K562 (cell line): ENCODE measurements around the gene CABLES1. TPM values are rescaled to one million over a fixed set of nuclear protein-coding genes. Genes with fewer than 3 reads are reported as not detected.
A peak's percentile ranks its signal among the peaks of the same experiment; 100 is the strongest.

ENCODE experiments used
- ATAC-seq: fragments of 200-7000 bp; cut with Tn5 transposase; 3 replicates; pipeline ENCODE4 v1.9.1; 2020; ENCODE audit warnings: moderate library complexity
- BruUV-seq: library from RNA; stranded (reverse); fragments of 400-500 nt; replicated peaks from 2 replicates; lab custom pipeline; 2021; lab: Mats Ljungman, UMichigan
- CTCF ChIA-PET: fragments of 300-600 bp; formaldehyde crosslinking; extraction: SDS; loops from one replicate; lab custom pipeline; 2021; ENCODE audit warnings: low intra/inter-chr PET ratio; lab: Yijun Ruan, JAX
- POLR2A ChIA-PET: fragments of 300-600, 350-650 bp; sonication (Branson Sonifier 250); formaldehyde crosslinking; extraction: SDS; loops from one replicate; lab custom pipeline; 2021; ENCODE audit warnings: antibody characterized with exemption, inconsistent platforms; lab: Yijun Ruan, JAX
- DNase-seq, 4 experiments: peaks; one replicate each; pipeline versions ENCODE4 v3.0.0 to v3.0.0-alpha.2; 2011 to 2018; ENCODE audit warnings: low spot score in 3 of 4, mixed read lengths in 3 of 4; ENCODE audit errors: extremely low read depth in 1 of 4
- FAIRE-seq: peaks from 2 replicates; lab custom pipeline; 2011; peaks lifted over from hg19 to GRCh38; lab: Jason Lieb, UNC
- H2AFZ ChIP-seq: 2 replicates; pipeline ENCODE4 v1.6.0; 2011; ENCODE audit warnings: low read depth, low read length, control low read depth, inconsistent platforms
- H3K27ac ChIP-seq: fragments of 200-600 bp; 3 replicates; pipeline ENCODE4 v1.8.0; 2011; ENCODE audit warnings: low read depth, mild to moderate bottlenecking, control low read depth, inconsistent platforms, low read length, moderate library complexity, mixed read lengths; ENCODE audit errors: extremely low read depth
- H3K27me3 ChIP-seq, 2 experiments: fragments of 300-600 bp in 1 of 2; 2 replicates in 1 of 2; 3 replicates in 1 of 2; pipeline versions ENCODE4 v1.6.0 to v1.8.0; 2011; ENCODE audit warnings: inconsistent platforms in 2 of 2, low read length in 2 of 2, mild to moderate bottlenecking in 1 of 2, mixed read lengths in 1 of 2, moderate library complexity in 1 of 2; ENCODE audit not compliant: control insufficient read depth in 2 of 2, insufficient read depth in 2 of 2
- H3K36me3 ChIP-seq: fragments of 300-600 bp; 3 replicates; pipeline ENCODE4 v1.8.0; 2011; ENCODE audit warnings: mild to moderate bottlenecking, low read length, inconsistent platforms; ENCODE audit not compliant: control insufficient read depth, insufficient read depth
- H3K4me1 ChIP-seq, 2 experiments: fragments of 200-600 bp in 1 of 2; replicated peaks in 1 of 2; 2 replicates in 1 of 2; 3 replicates in 1 of 2; pipeline versions ENCODE4 v1.5.1 to v1.8.0; 2011; ENCODE audit warnings: inconsistent platforms in 2 of 2, low read length in 2 of 2, mild to moderate bottlenecking in 1 of 2, mixed read lengths in 1 of 2, moderate library complexity in 1 of 2; ENCODE audit not compliant: control insufficient read depth in 2 of 2, insufficient read depth in 2 of 2
- H3K4me2 ChIP-seq: 2 replicates; pipeline ENCODE4 v1.6.1; 2011; ENCODE audit warnings: low read length, control low read depth, inconsistent platforms, mixed read lengths; ENCODE audit not compliant: insufficient read depth
- H3K4me3 ChIP-seq: fragments of 200-600 bp; sonication (generic), shearing (Covaris generic); 2 replicates; pipeline ENCODE4 v1.5.1; 2016; ENCODE audit warnings: control low read depth, inconsistent platforms
- H3K79me2 ChIP-seq: fragments of 200-600 bp; 3 replicates; pipeline ENCODE4 v1.8.0; 2011; ENCODE audit warnings: low read length, inconsistent platforms; ENCODE audit not compliant: control insufficient read depth, insufficient read depth
- H3K9ac ChIP-seq, 2 experiments: 2 replicates each; pipeline versions ENCODE4 v1.6.0 to v1.6.1; 2011; ENCODE audit warnings: low read depth in 2 of 2, low read length in 2 of 2, control low read depth in 1 of 2, inconsistent platforms in 1 of 2, mild to moderate bottlenecking in 1 of 2, mixed read lengths in 1 of 2; ENCODE audit not compliant: insufficient read depth in 1 of 2
- H3K9me1 ChIP-seq: one replicate; pipeline ENCODE4 v1.6.0; 2011; ENCODE audit warnings: inconsistent platforms, mild to moderate bottlenecking, low read length, moderate library complexity; ENCODE audit not compliant: control insufficient read depth, insufficient read depth
- H3K9me3 ChIP-seq: replicated peaks from 2 replicates; pipeline ENCODE4 v1.5.1; 2011; ENCODE audit warnings: low read depth, low read length, inconsistent platforms; ENCODE audit not compliant: control insufficient read depth, insufficient read depth
- H4K20me1 ChIP-seq: replicated peaks from 2 replicates; pipeline ENCODE4 v1.6.1; 2011; ENCODE audit warnings: low read length, inconsistent platforms, mixed read lengths; ENCODE audit not compliant: control insufficient read depth, insufficient read depth
- ARID1B ChIP-seq: fragments of 450-650 bp; IDR thresholded peaks from 2 replicates; pipeline ENCODE4 v1.6.1; 2016; ENCODE audit warnings: antibody characterized with exemption, mild to moderate bottlenecking, inconsistent platforms
- NBN ChIP-seq: fragments of 450-650 bp; IDR thresholded peaks from 2 replicates; pipeline ENCODE4 v1.6.1; 2016; ENCODE audit warnings: low read depth, mild to moderate bottlenecking
- NFATC3 ChIP-seq: fragments of 450-650 bp; IDR thresholded peaks from 2 replicates; pipeline ENCODE4 v1.6.1; 2017; ENCODE audit warnings: mild to moderate bottlenecking
- NFRKB ChIP-seq: fragments of 450-650 bp; IDR thresholded peaks from 2 replicates; pipeline ENCODE4 v1.6.1; 2016; ENCODE audit warnings: low read depth
- ZNF3 ChIP-seq: fragments of 250-450 bp; sonication (Bioruptor Pico); IDR thresholded peaks from 2 replicates; pipeline ENCODE4 v1.5.0; 2021; ENCODE audit warnings: mild to moderate bottlenecking, moderate library complexity
- WGBS: fragments of 100-300 bp; shearing (Covaris generic); methylation state at CpG from one replicate; pipeline ENCODE4 v1.1.6; 2016; ENCODE audit warnings: low coverage, mixed read lengths; ENCODE audit not compliant: insufficient coverage; ENCODE audit errors: missing lambda C conversion rate; 5-methylcytosine and 5-hydroxymethylcytosine counted together
- in situ Hi-C: fragments of 300-500 bp; cut with MboI; formaldehyde crosslinking; loops from 4 replicates; pipeline ENCODE4 v1.15.0; 2018; ENCODE audit warnings: inconsistent platforms, mixed read lengths
- intact Hi-C: fragments of 100-400 bp; cut with micrococcal nuclease; formaldehyde crosslinking; loops from 2 replicates; pipeline ENCODE4 v1.14.2; 2022
- polyA plus RNA-seq, 8 experiments: library from polyadenylated mRNA; depleted of rRNA in 4 of 8; stranded (reverse) in 5 of 8; unstranded in 3 of 8; fragments of >200 nt; fragmentation: Nextera tagmentation in 2 of 8; fragmentation: Illumina TruSeq in 1 of 8; extraction: Ambion mirVana in 2 of 8; extraction: Trizol in 1 of 8; gene quantifications; 2 replicates each; pipeline versions ENCODE4 v1.2.1 to v1.2.3, GENCODE V29; 2011 to 2014; ENCODE audit warnings: inconsistent platforms in 1 of 8, missing spikeins in 1 of 8
- total RNA-seq, 7 experiments: library from RNA; depleted of rRNA in 6 of 7; stranded (reverse); fragments of >200 nt in 6 of 7; fragmentation: Illumina TruSeq in 2 of 7; extraction: Trizol in 2 of 7; gene quantifications; 2 replicates each; pipeline versions ENCODE4 v1.2.1 to v1.2.3, GENCODE V29; 2011 to 2021; ENCODE audit warnings: low replicate concordance in 1 of 7

The CABLES1 gene
- total and polyA plus RNA-seq, 9 of the 15 experiments (the other 6 are each of a cell fraction or from before 2014, with no cell fraction given) = 0.04 to 0.10 (median 0.06) TPM; not detected in 3

GRCh38 chr18:23088310-23088709 is 47.0 kb upstream of the CABLES1 start:
- in situ Hi-C loops = no loop called here
- peak; percentile 32; the same call in 2 of the 3 replicates for ATAC-seq
- peaks cover 31 to 37% of the 10 kb centered on the region in 2 experiments for H3K27me3 ChIP-seq
- intact Hi-C loops = no loop called here
- CTCF ChIA-PET = no interaction called here
- H3K4me3 ChIP-seq = no peak overlapping the region
- no peak overlapping the region for H3K4me2 ChIP-seq
- TF ChIP-seq ARID1B = no peak
- no peak for TF ChIP-seq NFRKB
- no peak for TF ChIP-seq ZNF3 (CRISPR knock-in tag)
- no peak for TF ChIP-seq NBN
- no peak for TF ChIP-seq NFATC3
- TF ChIP-seq, all 486 proteins: peak for 0
- Histone ChIP-seq H3K27ac (no peak overlapping the region), H2AFZ (no peak overlapping the region), H3K79me2 (no peaks in the 10 kb centered on the region), H3K4me1 (no peaks in the 10 kb centered on the region), H3K36me3 (no peaks in the 10 kb centered on the region), H3K9me3 (no peaks in the 10 kb centered on the region), H3K9ac (no peak overlapping the region), H4K20me1 (peaks cover 5% of the 10 kb centered on the region; the same call in 1 of the 2 replicates), H3K9me1 (no peaks in the 10 kb centered on the region)
- FAIRE-seq (no peak), DNase-seq (no peak)
- no TSS peak for BruUV-seq
- under 1% methylated on average over 7 of the region's 7 CpGs for WGBS
- POLR2A ChIA-PET = interaction anchor here (0.8 kb wide), 1 partner anchor 10 kb away, joined by 3 read pairs; no protein-coding TSS in a partner anchor
